ENCODE results near the gene TMEM198.

TMEM198 gene

GRCh38 chr2:219539926-219540678 lies 3.7 kb upstream of the TMEM198 start:
- Histone ChIP-seq H3K9me3 (ENCODE audit: control insufficient read depth, insufficient read depth, low read depth, low read length) (no peaks in the 10 kb centered on the region), H3K4me3 (ENCODE audit: low read depth, low read length) (no peak overlapping the region), H3K36me3 (ENCODE audit: control insufficient read depth, insufficient read depth, low read length) (peaks cover 27% of the 10 kb centered on the region), H3K27ac (ENCODE audit: low read depth, low read length) (no peak overlapping the region), H3K9ac (ENCODE audit: low read length) (no peak overlapping the region), H3K4me1 (ENCODE audit: control insufficient read depth, insufficient read depth, low read length) (peaks cover 34% of the 10 kb centered on the region), H3K27me3 (ENCODE audit: control insufficient read depth, insufficient read depth, low read length) (peaks cover 12% of the 10 kb centered on the region)

- peaks cover 21% of the 10 kb centered on the region for H3K27me3 ChIP-seq (ENCODE audit: control insufficient read depth, insufficient read depth, low read length)
- H3K9ac ChIP-seq (ENCODE audit: low read length): no peak overlapping the region
- no peaks in the 10 kb centered on the region for H3K9me3 ChIP-seq (ENCODE audit: control insufficient read depth, insufficient read depth, low read depth, low read length)
- H3K4me1 ChIP-seq (ENCODE audit: control insufficient read depth, insufficient read depth, low read length): peaks cover 34% of the 10 kb centered on the region
- peaks cover 27% of the 10 kb centered on the region for H3K36me3 ChIP-seq (ENCODE audit: control insufficient read depth, insufficient read depth, low read length)
- 0 out of 2 replicates have a peak overlapping the region, but pooled peaks have one; percentile 91 for H3K4me3 ChIP-seq (ENCODE audit: low read depth, low read length)
- no peak overlapping the region for H3K27ac ChIP-seq (ENCODE audit: low read depth, low read length)
Observed at GRCh38 chr2:219540784-219541504, 2.9 kb upstream of the TMEM198 start.

GRCh38 chr2:219541611-219542180 lies 2.1 kb upstream of the TMEM198 start:
- H3K27ac ChIP-seq (ENCODE audit: low read depth, low read length): no peak overlapping the region
- peaks cover 34% of the 10 kb centered on the region for H3K4me1 ChIP-seq (ENCODE audit: control insufficient read depth, insufficient read depth, low read length)
- peak overlapping the region; percentile 91 for H3K4me3 ChIP-seq (ENCODE audit: low read depth, low read length)
- no peak overlapping the region for H3K9ac ChIP-seq (ENCODE audit: low read length)
- H3K9me3 ChIP-seq (ENCODE audit: control insufficient read depth, insufficient read depth, low read depth, low read length): no peaks in the 10 kb centered on the region
- H3K36me3 ChIP-seq (ENCODE audit: control insufficient read depth, insufficient read depth, low read length): peaks cover 27% of the 10 kb centered on the region
- peaks cover 26% of the 10 kb centered on the region for H3K27me3 ChIP-seq (ENCODE audit: control insufficient read depth, insufficient read depth, low read length)

GRCh38 chr2:219542931-219543595 lies 765 bp upstream of the TMEM198 start:
- H3K9ac ChIP-seq (ENCODE audit: low read length): peak overlapping the region; percentile 54
- no peaks in the 10 kb centered on the region for H3K9me3 ChIP-seq (ENCODE audit: control insufficient read depth, insufficient read depth, low read depth, low read length)
- H3K27ac ChIP-seq (ENCODE audit: low read depth, low read length): peak overlapping the region; percentile 60; the same call in 1 of the 2 replicates
- H3K36me3 ChIP-seq (ENCODE audit: control insufficient read depth, insufficient read depth, low read length): peaks cover 36% of the 10 kb centered on the region
- peaks cover 26% of the 10 kb centered on the region for H3K27me3 ChIP-seq (ENCODE audit: control insufficient read depth, insufficient read depth, low read length)
- H3K4me3 ChIP-seq (ENCODE audit: low read depth, low read length): peak overlapping the region; percentile 91
- H3K4me1 ChIP-seq (ENCODE audit: control insufficient read depth, insufficient read depth, low read length): peaks cover 21% of the 10 kb centered on the region

GRCh38 chr2:219544567-219544966 lies 739 bp downstream of the TMEM198 start:
- H3K9ac ChIP-seq (ENCODE audit: low read length): no peak overlapping the region
- peaks cover 11% of the 10 kb centered on the region; the same call in 1 of the 2 replicates for H3K4me1 ChIP-seq (ENCODE audit: control insufficient read depth, insufficient read depth, low read length)
- H3K27ac ChIP-seq (ENCODE audit: low read depth, low read length): no peak overlapping the region
- peak overlapping the region; percentile 91 for H3K4me3 ChIP-seq (ENCODE audit: low read depth, low read length)
- peaks cover 26% of the 10 kb centered on the region for H3K27me3 ChIP-seq (ENCODE audit: control insufficient read depth, insufficient read depth, low read length)
- no peaks in the 10 kb centered on the region for H3K9me3 ChIP-seq (ENCODE audit: control insufficient read depth, insufficient read depth, low read depth, low read length)
- H3K36me3 ChIP-seq (ENCODE audit: control insufficient read depth, insufficient read depth, low read length): peaks cover 30% of the 10 kb centered on the region

GRCh38 chr2:219545295-219545942 lies 1.6 kb downstream of the TMEM198 start:
- H3K27ac ChIP-seq (ENCODE audit: low read depth, low read length): no peak overlapping the region
- peaks cover 27% of the 10 kb centered on the region for H3K27me3 ChIP-seq (ENCODE audit: control insufficient read depth, insufficient read depth, low read length)
- peaks cover 11% of the 10 kb centered on the region; the same call in 1 of the 2 replicates for H3K4me1 ChIP-seq (ENCODE audit: control insufficient read depth, insufficient read depth, low read length)
- peaks cover 22% of the 10 kb centered on the region for H3K36me3 ChIP-seq (ENCODE audit: control insufficient read depth, insufficient read depth, low read length)
- no peaks in the 10 kb centered on the region for H3K9me3 ChIP-seq (ENCODE audit: control insufficient read depth, insufficient read depth, low read depth, low read length)
- H3K4me3 ChIP-seq (ENCODE audit: low read depth, low read length): no peak overlapping the region
- H3K9ac ChIP-seq (ENCODE audit: low read length): no peak overlapping the region

GRCh38 chr2:219545943-219546352 lies 2.1 kb downstream of the TMEM198 start:
- Histone ChIP-seq H3K9me3 (ENCODE audit: control insufficient read depth, insufficient read depth, low read depth, low read length) (no peaks in the 10 kb centered on the region), H3K36me3 (ENCODE audit: control insufficient read depth, insufficient read depth, low read length) (peaks cover 16% of the 10 kb centered on the region), H3K27me3 (ENCODE audit: control insufficient read depth, insufficient read depth, low read length) (peaks cover 32% of the 10 kb centered on the region), H3K4me3 (ENCODE audit: low read depth, low read length) (no peak overlapping the region), H3K9ac (ENCODE audit: low read length) (no peak overlapping the region), H3K27ac (ENCODE audit: low read depth, low read length) (no peak overlapping the region), H3K4me1 (ENCODE audit: control insufficient read depth, insufficient read depth, low read length) (peaks cover 12% of the 10 kb centered on the region; the same call in 1 of the 2 replicates)

GRCh38 chr2:219547621-219548020 lies 3.8 kb downstream of the TMEM198 start:
- peaks cover 37% of the 10 kb centered on the region for H3K27me3 ChIP-seq (ENCODE audit: control insufficient read depth, insufficient read depth, low read length)
- H3K27ac ChIP-seq (ENCODE audit: low read depth, low read length): no peak overlapping the region
- no peaks in the 10 kb centered on the region for H3K9me3 ChIP-seq (ENCODE audit: control insufficient read depth, insufficient read depth, low read depth, low read length)
- no peak overlapping the region for H3K9ac ChIP-seq (ENCODE audit: low read length)
- peaks cover 11% of the 10 kb centered on the region; the same call in 1 of the 2 replicates for H3K36me3 ChIP-seq (ENCODE audit: control insufficient read depth, insufficient read depth, low read length)
- H3K4me1 ChIP-seq (ENCODE audit: control insufficient read depth, insufficient read depth, low read length): peaks cover 10% of the 10 kb centered on the region; the same call in 1 of the 2 replicates
- H3K4me3 ChIP-seq (ENCODE audit: low read depth, low read length): no peak overlapping the region

- Histone ChIP-seq H3K4me1 (ENCODE audit: control insufficient read depth, insufficient read depth, low read length) (peaks cover 16% of the 10 kb centered on the region; the same call in 1 of the 2 replicates), H3K36me3 (ENCODE audit: control insufficient read depth, insufficient read depth, low read length) (peaks cover 11% of the 10 kb centered on the region; the same call in 1 of the 2 replicates), H3K27ac (ENCODE audit: low read depth, low read length) (no peak overlapping the region), H3K9ac (ENCODE audit: low read length) (no peak overlapping the region), H3K9me3 (ENCODE audit: control insufficient read depth, insufficient read depth, low read depth, low read length) (no peaks in the 10 kb centered on the region), H3K27me3 (ENCODE audit: control insufficient read depth, insufficient read depth, low read length) (peaks cover 50% of the 10 kb centered on the region), H3K4me3 (ENCODE audit: low read depth, low read length) (no peak overlapping the region)
Observed at GRCh38 chr2:219548990-219549389, 5.2 kb downstream of the TMEM198 start.

- Histone ChIP-seq H3K4me3 (ENCODE audit: low read depth, low read length) (no peak overlapping the region), H3K9me3 (ENCODE audit: control insufficient read depth, insufficient read depth, low read depth, low read length) (no peaks in the 10 kb centered on the region), H3K36me3 (ENCODE audit: control insufficient read depth, insufficient read depth, low read length) (peaks cover 11% of the 10 kb centered on the region; the same call in 1 of the 2 replicates), H3K27ac (ENCODE audit: low read depth, low read length) (no peak overlapping the region), H3K9ac (ENCODE audit: low read length) (no peak overlapping the region), H3K27me3 (ENCODE audit: control insufficient read depth, insufficient read depth, low read length) (peaks cover 47% of the 10 kb centered on the region), H3K4me1 (ENCODE audit: control insufficient read depth, insufficient read depth, low read length) (peaks cover 13% of the 10 kb centered on the region; the same call in 1 of the 2 replicates)
Observed at GRCh38 chr2:219549619-219550018, 5.8 kb downstream of the TMEM198 start.
